ENCODE results near the gene GLB1L2. TPM values are rescaled to one million over a fixed set of nuclear protein-coding genes. Genes with fewer than 3 reads are reported as not detected.

The GLB1L2 gene
- polyA plus RNA-seq, 1 of the 3 experiments (the other 2 are of a cell fraction) = 3.4 TPM

DNA sequence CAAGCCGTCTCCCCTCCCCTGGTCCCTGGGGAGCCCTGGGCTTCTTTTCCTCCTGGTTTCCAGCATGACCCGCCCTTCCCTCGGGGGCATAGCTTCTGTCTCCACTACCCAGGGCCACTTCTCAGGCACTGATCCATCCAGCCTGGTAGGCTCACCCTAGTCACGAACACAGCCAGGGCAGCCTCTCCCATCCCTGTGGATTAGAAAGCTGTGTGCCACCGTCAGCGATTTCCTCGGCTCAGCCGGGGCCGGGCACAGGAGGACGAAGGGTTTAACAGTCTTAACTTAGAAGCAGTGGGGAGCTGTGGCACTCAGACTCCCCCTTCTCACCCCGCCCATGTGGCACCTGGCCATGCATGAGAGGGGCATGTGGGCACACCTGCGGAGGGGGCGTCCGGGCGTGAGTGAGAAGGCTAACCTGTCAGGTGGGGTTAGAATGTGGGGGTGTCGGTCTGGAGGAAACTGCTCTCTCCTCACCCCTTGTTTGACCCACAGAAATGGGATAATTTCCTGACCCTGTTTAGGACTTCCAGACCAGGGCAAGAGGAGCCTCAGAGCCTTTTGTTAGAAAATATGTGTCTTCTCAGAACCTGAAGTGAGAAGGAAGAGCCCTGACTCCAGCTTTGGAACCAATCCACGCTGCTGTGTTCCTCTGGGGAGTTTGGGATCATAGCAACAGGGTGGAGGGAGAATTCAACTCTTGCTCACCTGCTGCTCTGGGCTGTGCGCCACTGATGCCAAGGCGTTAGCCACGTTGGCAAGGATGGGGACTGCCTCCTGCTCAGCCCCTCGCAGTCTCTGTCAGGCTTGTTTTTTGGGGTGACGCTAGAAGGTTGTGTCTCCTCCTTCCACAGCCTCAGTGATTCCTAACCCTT, 14.6 kb downstream of the GLB1L2 start:
- no peak overlapping the region for H3K4me2 ChIP-seq
- no peaks in the 10 kb centered on the region for H3K79me2 ChIP-seq (ENCODE audit: insufficient read depth)
- TF ChIP-seq RFX5 (IDR thresholded peaks at IDR 0.05; ENCODE audit: low read length) (no peak), YY1 (IDR thresholded peaks at IDR 0.05; ENCODE audit: low read depth) (no peak), JUND (IDR thresholded peaks at IDR 0.05) (no peak), POLR2AphosphoS5 (IDR thresholded peaks at IDR 0.05; ENCODE audit: low read depth, low read length) (no peak), RAD21 (IDR thresholded peaks at IDR 0.05; ENCODE audit: low read length) (no peak), FOXM1 (IDR thresholded peaks at IDR 0.05; ENCODE audit: low read depth) (no peak), ELF1 (IDR thresholded peaks at IDR 0.05) (no peak), SMC3 (IDR thresholded peaks at IDR 0.05; ENCODE audit: low read depth, low read length) (no peak)
- TF ChIP-seq, protein P1, sequence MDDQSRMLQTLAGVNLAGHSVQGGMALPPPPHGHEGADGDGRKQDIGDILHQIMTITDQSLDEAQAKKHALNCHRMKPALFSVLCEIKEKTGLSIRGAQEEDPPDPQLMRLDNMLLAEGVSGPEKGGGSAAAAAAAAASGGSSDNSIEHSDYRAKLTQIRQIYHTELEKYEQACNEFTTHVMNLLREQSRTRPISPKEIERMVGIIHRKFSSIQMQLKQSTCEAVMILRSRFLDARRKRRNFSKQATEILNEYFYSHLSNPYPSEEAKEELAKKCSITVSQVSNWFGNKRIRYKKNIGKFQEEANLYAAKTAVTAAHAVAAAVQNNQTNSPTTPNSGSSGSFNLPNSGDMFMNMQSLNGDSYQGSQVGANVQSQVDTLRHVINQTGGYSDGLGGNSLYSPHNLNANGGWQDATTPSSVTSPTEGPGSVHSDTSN (IDR thresholded peaks at IDR 0.05) = no peak
- TF ChIP-seq, protein P2, sequence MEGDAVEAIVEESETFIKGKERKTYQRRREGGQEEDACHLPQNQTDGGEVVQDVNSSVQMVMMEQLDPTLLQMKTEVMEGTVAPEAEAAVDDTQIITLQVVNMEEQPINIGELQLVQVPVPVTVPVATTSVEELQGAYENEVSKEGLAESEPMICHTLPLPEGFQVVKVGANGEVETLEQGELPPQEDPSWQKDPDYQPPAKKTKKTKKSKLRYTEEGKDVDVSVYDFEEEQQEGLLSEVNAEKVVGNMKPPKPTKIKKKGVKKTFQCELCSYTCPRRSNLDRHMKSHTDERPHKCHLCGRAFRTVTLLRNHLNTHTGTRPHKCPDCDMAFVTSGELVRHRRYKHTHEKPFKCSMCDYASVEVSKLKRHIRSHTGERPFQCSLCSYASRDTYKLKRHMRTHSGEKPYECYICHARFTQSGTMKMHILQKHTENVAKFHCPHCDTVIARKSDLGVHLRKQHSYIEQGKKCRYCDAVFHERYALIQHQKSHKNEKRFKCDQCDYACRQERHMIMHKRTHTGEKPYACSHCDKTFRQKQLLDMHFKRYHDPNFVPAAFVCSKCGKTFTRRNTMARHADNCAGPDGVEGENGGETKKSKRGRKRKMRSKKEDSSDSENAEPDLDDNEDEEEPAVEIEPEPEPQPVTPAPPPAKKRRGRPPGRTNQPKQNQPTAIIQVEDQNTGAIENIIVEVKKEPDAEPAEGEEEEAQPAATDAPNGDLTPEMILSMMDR (IDR thresholded peaks at IDR 0.05) = no peak
- no peaks in the 10 kb centered on the region for H3K9me2 ChIP-seq
- ChIA-PET POLR2A (no interaction called here), CTCF (interaction anchor here (1.3 to 1.6 kb wide), 2 partner anchors 14 kb away, joined by 3 to 5 read pairs; partner anchors contain the start of gene GLB1L2)
- no peak overlapping the region for H2AFZ ChIP-seq (ENCODE audit: low read depth)
- DNase-seq = no peak
- no peaks in the 10 kb centered on the region for H3K9me3 ChIP-seq
- 79% methylated on average over 22 of the region's 22 CpGs for whole genome bisulfite sequencing (ENCODE audit: low lambda C conversion rate)
- H3K9ac ChIP-seq = no peak overlapping the region
- no peaks in the 10 kb centered on the region for H3F3A ChIP-seq (replicated peaks; ENCODE audit: insufficient read depth)
- no peak overlapping the region for H3K4me3 ChIP-seq (ENCODE audit: low read depth in 2 of 2, low read length in 1 of 2)
- no peak overlapping the region for H3K27ac ChIP-seq (ENCODE audit: low read depth in 2 of 2, low read length in 1 of 2)
- H3K4me1 ChIP-seq (ENCODE audit: control insufficient read depth in 1 of 2, insufficient read depth in 2 of 2, low read depth in 1 of 2, low read length in 1 of 2) = no peaks in the 10 kb centered on the region
- H3K36me3 ChIP-seq (replicated peaks in 1 of 2; ENCODE audit: control insufficient read depth in 1 of 2, insufficient read depth in 2 of 2, low read length in 1 of 2) = no peaks in the 10 kb centered on the region
- no peaks in the 10 kb centered on the region for H4K20me1 ChIP-seq (ENCODE audit: insufficient read depth)
- no peaks in the 10 kb centered on the region for H3K27me3 ChIP-seq (ENCODE audit: insufficient read depth)

- DNase-seq = no peak
- Histone ChIP-seq H3K4me2 (no peak overlapping the region), H2AFZ (ENCODE audit: low read depth) (no peak overlapping the region), H3F3A (replicated peaks; ENCODE audit: insufficient read depth) (no peaks in the 10 kb centered on the region), H3K36me3 (replicated peaks in 1 of 2; ENCODE audit: control insufficient read depth in 1 of 2, insufficient read depth in 2 of 2, low read length in 1 of 2) (no peaks in the 10 kb centered on the region), H3K9me3 (no peaks in the 10 kb centered on the region), H4K20me1 (ENCODE audit: insufficient read depth) (no peaks in the 10 kb centered on the region), H3K4me1 (ENCODE audit: control insufficient read depth in 1 of 2, insufficient read depth in 2 of 2, low read depth in 1 of 2, low read length in 1 of 2) (no peaks in the 10 kb centered on the region), H3K27me3 (ENCODE audit: insufficient read depth) (no peaks in the 10 kb centered on the region), H3K4me3 (ENCODE audit: low read depth in 2 of 2, low read length in 1 of 2) (no peak overlapping the region), H3K9ac (no peak overlapping the region), H3K9me2 (no peaks in the 10 kb centered on the region), H3K79me2 (ENCODE audit: insufficient read depth) (no peaks in the 10 kb centered on the region), H3K27ac (ENCODE audit: low read depth in 2 of 2, low read length in 1 of 2) (no peak overlapping the region)
- CTCF ChIA-PET = no interaction called here
- 65% methylated on average over 5 of the region's 5 CpGs for WGBS (ENCODE audit: low lambda C conversion rate)
- TF ChIP-seq NRF1 (IDR thresholded peaks at IDR 0.05; ENCODE audit: low read depth, low read length) (no peak), FOXJ3 (CRISPR knock-in tag; IDR thresholded peaks at IDR 0.05) (no peak), SMC3 (IDR thresholded peaks at IDR 0.05; ENCODE audit: low read depth, low read length) (no peak), MXI1 (IDR thresholded peaks at IDR 0.05; ENCODE audit: low read depth, low read length) (no peak), POLR2AphosphoS5 (IDR thresholded peaks at IDR 0.05; ENCODE audit: low read depth, low read length) (no peak)
- POLR2A ChIA-PET = no interaction called here
Observed at GRCh38 chr11:134346976-134347350, 15.2 kb downstream of the GLB1L2 start.
